SU-DHL-6 (cell line): Measurements from ENCODE around the gene UBAC1.
"Not testable (repeated sequence)": the region's sequence is repeated elsewhere in the genome, so short reads cannot be mapped to it uniquely, and the experiment has no call there.

Source experiments
- H2AFZ ChIP-seq: fragments of 200-600 bp; sonication (generic); 2 replicates; pipeline ENCODE4 v1.6.1; 2014; ENCODE audit warnings: low read depth, mild to moderate bottlenecking, moderate library complexity, mixed read lengths, antibody characterized with exemption, low read length; ENCODE audit not compliant: severe bottlenecking
- H3F3A ChIP-seq: fragments of 200-600 bp; shearing (Covaris generic); 2 replicates; pipeline ENCODE4 v1.6.0; 2016; ENCODE audit warnings: antibody characterized with exemption, mild to moderate bottlenecking; ENCODE audit not compliant: insufficient read depth
- H3K27ac ChIP-seq: fragments of 200-600 bp; sonication (generic); 2 replicates; pipeline ENCODE4 v1.5.1; 2016; ENCODE audit warnings: low read depth, mild to moderate bottlenecking, low read length, moderate library complexity, mixed read lengths
- H3K27me3 ChIP-seq: fragments of 200-600 bp; sonication (generic), shearing (Covaris generic); 2 replicates; pipeline ENCODE4 v1.6.0; 2014; ENCODE audit warnings: mild to moderate bottlenecking, low read length
- H3K36me3 ChIP-seq: fragments of 200-600 bp; sonication (generic); 2 replicates; pipeline ENCODE4 v1.6.1; 2014; ENCODE audit warnings: mild to moderate bottlenecking, low read length, mixed read lengths
- H3K4me2 ChIP-seq: fragments of 300-600, 200-600 bp; shearing (Covaris generic), sonication (generic); 2 replicates; pipeline ENCODE4 v1.6.0; 2014; ENCODE audit warnings: low read length, low read depth, mild to moderate bottlenecking; ENCODE audit not compliant: poor library complexity, severe bottlenecking
- H3K4me3 ChIP-seq: fragments of 200-600 bp; sonication (generic); 2 replicates; pipeline ENCODE4 v1.5.1; 2014; ENCODE audit warnings: antibody characterized with exemption, low read length, mild to moderate bottlenecking, mixed read lengths; ENCODE audit not compliant: insufficient read depth, poor library complexity, severe bottlenecking
- H3K79me2 ChIP-seq: fragments of 200-600 bp; sonication (generic); 2 replicates; pipeline ENCODE4 v1.6.1; 2014; ENCODE audit warnings: mild to moderate bottlenecking, low read length, moderate library complexity; ENCODE audit not compliant: insufficient read depth
- H3K9ac ChIP-seq: fragments of 200-600 bp; sonication (generic); 2 replicates; pipeline ENCODE4 v1.7.0; 2014; ENCODE audit warnings: mild to moderate bottlenecking, low read length
- H3K9me2 ChIP-seq: fragments of 200-600 bp; sonication (generic); replicated peaks from 2 replicates; pipeline ENCODE4 v1.6.1; 2014; ENCODE audit warnings: low read length; ENCODE audit not compliant: insufficient read depth
- H3K9me3 ChIP-seq: fragments of 200-600 bp; sonication (generic); 2 replicates; pipeline ENCODE4 v1.6.1; 2014; ENCODE audit warnings: low read length, mixed read lengths; ENCODE audit not compliant: insufficient read depth
- H4K20me1 ChIP-seq: fragments of 200-600 bp; sonication (generic); 2 replicates; pipeline ENCODE4 v1.6.1; 2014; ENCODE audit warnings: low read depth, mild to moderate bottlenecking, antibody characterized with exemption, low read length, moderate library complexity, mixed read lengths
- EZH2phosphoT487 ChIP-seq: fragments of 200-600 bp; sonication (generic), shearing (Covaris generic); conservative IDR thresholded peaks from 2 replicates; pipeline ENCODE4 v1.6.1; 2018; ENCODE audit warnings: mild to moderate bottlenecking, antibody characterized with exemption, low read length, moderate library complexity, mixed read lengths
- TF ChIP-seq, protein P1 (sequence below): fragments of 200-600 bp; sonication (generic); IDR thresholded peaks from one replicate; pipeline ENCODE4 v1.5.1; 2017; ENCODE audit warnings: antibody characterized with exemption, mild to moderate bottlenecking, low read length, moderate library complexity; ENCODE audit not compliant: insufficient read depth, poor library complexity, severe bottlenecking

The UBAC1 gene

DNA sequence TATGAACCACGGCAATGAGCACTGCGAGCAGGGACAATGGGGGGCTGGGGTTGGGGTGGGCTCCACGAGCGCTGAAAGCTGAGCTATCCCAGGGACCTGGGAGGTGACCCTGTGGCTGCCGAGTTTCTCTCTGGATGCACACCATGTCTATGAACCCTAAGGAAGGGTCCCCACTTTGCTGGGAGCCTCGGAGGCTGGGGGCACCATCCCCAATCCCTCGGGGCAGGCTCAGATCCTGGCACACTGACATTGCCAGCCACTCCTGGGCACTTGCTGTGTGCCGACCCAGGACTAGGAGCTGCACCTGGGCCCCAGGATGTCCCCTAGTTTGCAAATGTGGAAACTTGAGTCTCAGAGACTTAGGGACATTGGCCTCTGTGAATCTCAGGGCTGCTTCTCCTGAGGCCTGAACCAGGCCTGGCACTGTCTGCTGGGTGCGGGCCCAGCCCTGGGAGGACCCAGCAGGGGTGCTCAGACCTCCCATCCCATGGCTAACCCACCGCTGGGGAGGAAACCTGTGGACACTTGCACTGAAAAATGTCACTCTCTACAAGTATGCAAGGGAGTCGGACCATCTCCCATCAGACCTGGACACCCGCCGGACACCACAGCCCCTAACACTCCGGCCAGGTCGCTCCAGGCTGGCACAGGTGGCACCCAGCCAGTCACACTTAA, 40.8 kb downstream of the UBAC1 start:
- Histone ChIP-seq H3F3A (no peaks in the 10 kb centered on the region), H3K9me2 (no peaks in the 10 kb centered on the region), H3K9me3 (peaks cover 5% of the 10 kb centered on the region; the same call in 1 of the 2 replicates), H3K27me3 (no peaks in the 10 kb centered on the region), H3K4me3 (no peak overlapping the region), H4K20me1 (no peaks in the 10 kb centered on the region), H3K79me2 (no peaks in the 10 kb centered on the region), H3K4me2 (no peak overlapping the region), H3K9ac (no peak overlapping the region), H3K27ac (no peak overlapping the region), H3K36me3 (peaks cover 8% of the 10 kb centered on the region), H2AFZ (no peak overlapping the region)
- TF ChIP-seq, protein P1, sequence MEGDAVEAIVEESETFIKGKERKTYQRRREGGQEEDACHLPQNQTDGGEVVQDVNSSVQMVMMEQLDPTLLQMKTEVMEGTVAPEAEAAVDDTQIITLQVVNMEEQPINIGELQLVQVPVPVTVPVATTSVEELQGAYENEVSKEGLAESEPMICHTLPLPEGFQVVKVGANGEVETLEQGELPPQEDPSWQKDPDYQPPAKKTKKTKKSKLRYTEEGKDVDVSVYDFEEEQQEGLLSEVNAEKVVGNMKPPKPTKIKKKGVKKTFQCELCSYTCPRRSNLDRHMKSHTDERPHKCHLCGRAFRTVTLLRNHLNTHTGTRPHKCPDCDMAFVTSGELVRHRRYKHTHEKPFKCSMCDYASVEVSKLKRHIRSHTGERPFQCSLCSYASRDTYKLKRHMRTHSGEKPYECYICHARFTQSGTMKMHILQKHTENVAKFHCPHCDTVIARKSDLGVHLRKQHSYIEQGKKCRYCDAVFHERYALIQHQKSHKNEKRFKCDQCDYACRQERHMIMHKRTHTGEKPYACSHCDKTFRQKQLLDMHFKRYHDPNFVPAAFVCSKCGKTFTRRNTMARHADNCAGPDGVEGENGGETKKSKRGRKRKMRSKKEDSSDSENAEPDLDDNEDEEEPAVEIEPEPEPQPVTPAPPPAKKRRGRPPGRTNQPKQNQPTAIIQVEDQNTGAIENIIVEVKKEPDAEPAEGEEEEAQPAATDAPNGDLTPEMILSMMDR: no peak
- TF ChIP-seq EZH2phosphoT487: no peak

DNA sequence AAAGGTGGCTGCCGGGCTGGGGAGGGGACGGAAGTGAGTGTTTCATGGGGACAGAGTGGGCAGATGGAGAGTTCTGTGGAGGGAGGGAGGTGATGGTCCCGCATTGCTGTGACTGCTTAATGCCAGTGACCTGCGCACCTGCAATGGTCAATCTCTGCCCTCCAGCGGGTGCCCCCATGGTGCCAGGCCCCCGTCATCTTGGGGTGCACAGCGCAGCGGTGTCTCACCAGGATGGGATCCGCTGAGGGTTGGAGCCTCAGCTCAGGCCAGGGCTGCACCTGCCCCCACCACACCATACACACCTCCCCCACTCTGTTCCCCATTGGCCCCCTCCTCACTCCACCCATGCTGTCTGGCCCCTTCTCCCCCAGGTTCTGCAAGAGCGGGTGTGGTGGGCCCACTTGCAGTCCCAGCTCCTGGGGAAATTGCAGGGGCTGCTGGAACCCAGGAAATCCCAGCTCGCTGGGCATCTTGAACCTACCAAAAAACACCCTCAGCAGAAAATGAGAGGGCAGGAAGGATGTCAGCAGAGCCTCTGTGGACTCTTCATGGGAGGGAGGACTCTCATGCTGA, 41.8 kb downstream of the UBAC1 start:
- Histone ChIP-seq H2AFZ (no peak overlapping the region), H3F3A (no peaks in the 10 kb centered on the region), H3K4me3 (no peak overlapping the region), H3K4me2 (no peak overlapping the region), H3K9me2 (no peaks in the 10 kb centered on the region), H3K36me3 (peaks cover 13% of the 10 kb centered on the region), H3K9ac (no peak overlapping the region), H4K20me1 (no peaks in the 10 kb centered on the region), H3K79me2 (no peaks in the 10 kb centered on the region), H3K27me3 (no peaks in the 10 kb centered on the region), H3K9me3 (peaks cover 5% of the 10 kb centered on the region; the same call in 1 of the 2 replicates), H3K27ac (no peak overlapping the region)
- no peak for TF ChIP-seq EZH2phosphoT487
- TF ChIP-seq, protein P1: no peak

DNA sequence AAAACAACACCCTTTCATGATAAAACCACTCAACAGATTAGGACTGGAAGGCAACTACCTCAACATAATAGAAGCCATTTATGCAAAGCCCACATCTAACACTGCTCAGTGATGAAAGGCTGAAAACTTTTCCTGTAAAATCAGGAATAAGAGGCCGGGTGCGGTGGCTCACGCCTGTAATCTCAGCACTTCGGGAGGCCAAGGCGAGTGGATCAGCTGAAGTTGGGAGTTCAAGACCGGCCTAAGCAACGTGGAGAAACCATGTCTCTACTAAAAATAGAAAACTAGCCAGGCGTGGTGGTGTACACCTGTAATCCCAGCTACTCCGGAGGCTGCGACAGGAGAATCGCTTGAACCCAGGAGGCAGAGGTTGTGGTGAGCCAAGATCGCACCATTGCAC, 44.9 kb downstream of the UBAC1 start:
- not testable (repeated sequence) for H3K79me2 ChIP-seq, H4K20me1 ChIP-seq, H3K27ac ChIP-seq, H3K9me2 ChIP-seq, H3K4me3 ChIP-seq, H3F3A ChIP-seq, H3K27me3 ChIP-seq, H3K4me2 ChIP-seq, H3K9ac ChIP-seq, H3K9me3 ChIP-seq, H2AFZ ChIP-seq
- peaks cover 13% of the 10 kb centered on the region for H3K36me3 ChIP-seq

DNA sequence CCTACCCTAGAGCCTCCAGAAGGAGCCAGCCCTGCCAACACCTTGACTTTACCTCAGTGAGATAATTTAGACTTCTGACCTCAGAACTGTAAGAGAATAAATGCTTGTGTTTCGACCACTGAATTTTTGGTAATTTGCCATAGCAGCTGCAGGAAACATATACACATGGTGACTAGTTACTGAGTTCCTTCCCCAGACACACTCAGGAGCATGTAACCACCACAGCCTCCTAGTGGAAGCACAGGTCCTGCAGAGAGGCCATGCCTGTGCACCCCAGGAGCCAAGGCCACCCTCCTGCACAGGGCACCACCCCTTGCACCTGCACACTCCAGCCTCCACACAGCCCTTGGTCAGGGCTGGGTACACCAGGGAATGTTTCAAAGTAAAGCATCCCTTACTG, 46.3 kb downstream of the UBAC1 start:
- Histone ChIP-seq H3K79me2 (peaks cover 4% of the 10 kb centered on the region; the same call in 1 of the 2 replicates), H2AFZ (no peak overlapping the region), H4K20me1 (no peaks in the 10 kb centered on the region), H3K9ac (no peak overlapping the region), H3K36me3 (peaks cover 13% of the 10 kb centered on the region), H3K4me3 (no peak overlapping the region), H3K9me3 (peaks cover 5% of the 10 kb centered on the region; the same call in 1 of the 2 replicates), H3K27ac (no peak overlapping the region), H3K4me2 (no peak overlapping the region), H3F3A (no peaks in the 10 kb centered on the region), H3K9me2 (no peaks in the 10 kb centered on the region), H3K27me3 (no peaks in the 10 kb centered on the region)
- TF ChIP-seq, protein P1: no peak
- no peak for TF ChIP-seq EZH2phosphoT487

DNA sequence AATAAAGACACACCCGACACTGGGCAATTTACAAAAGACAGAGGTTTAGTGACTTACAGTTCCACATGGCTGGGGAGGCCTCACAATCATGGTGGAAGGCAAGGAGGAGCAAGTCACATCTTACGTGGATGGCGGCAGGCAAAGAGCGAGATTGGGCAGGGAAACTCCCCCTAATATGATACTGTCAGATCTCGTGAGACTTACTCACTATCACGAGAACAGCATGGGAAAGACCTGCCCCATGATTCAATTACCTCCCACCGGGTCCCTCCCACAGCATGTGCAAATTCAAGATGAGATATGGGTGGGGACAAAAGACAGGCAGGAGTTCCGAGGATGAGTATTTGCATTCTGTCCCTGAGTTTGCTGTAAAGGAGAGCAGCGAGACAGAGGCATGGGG, 49.9 kb downstream of the UBAC1 start:
- H3K4me2 ChIP-seq, H3K27ac ChIP-seq, H2AFZ ChIP-seq, H3F3A ChIP-seq, H3K27me3 ChIP-seq, H4K20me1 ChIP-seq, H3K9me3 ChIP-seq, H3K9me2 ChIP-seq, H3K9ac ChIP-seq, H3K4me3 ChIP-seq: not testable (repeated sequence)
- Histone ChIP-seq H3K79me2 (peaks cover 24% of the 10 kb centered on the region), H3K36me3 (peaks cover 13% of the 10 kb centered on the region)
